Stimulated activated CD8-positive, alpha-beta memory T cell treated with anti-CD3 and anti-CD28 coated beads, Interleukin-4, amount 100 ng/mL, for 48 hours (primary cell): ENCODE measurements around the gene SIGMAR1.

Experiments used
- DNase-seq: peaks from one replicate; pipeline ENCODE4 v3.0.0-alpha.2; 2020

SIGMAR1 gene

GRCh38 chr9:34629491-34629808, 8.1 kb downstream of the SIGMAR1 start:
- DNase-seq = no peak

GRCh38 chr9:34628656-34629490, 8.7 kb downstream of the SIGMAR1 start, which contains the start of gene ARID3C:
TSS of gene ARID3C (minus strand) at chr9:34629066. CDS start at chr9:34628014, 1,052 bp downstream.
- DNase-seq = peak; percentile 55

- no peak for DNase-seq
Observed at GRCh38 chr9:34627716-34628655, 9.6 kb downstream of the SIGMAR1 start.

GRCh38 chr9:34625186-34625486, 12.5 kb downstream of the SIGMAR1 start:
- DNase-seq = no peak

- no peak for DNase-seq
Observed at GRCh38 chr9:34624475-34625185, 13.0 kb downstream of the SIGMAR1 start.

GRCh38 chr9:34623374-34624235, 14.0 kb downstream of the SIGMAR1 start:
- DNase-seq = no peak

GRCh38 chr9:34620061-34620994, 17.3 kb downstream of the SIGMAR1 start, which contains the start of gene DCTN3:
TSS of gene DCTN3 (minus strand) at chr9:34620495. CDS start at chr9:34620464, 31 bp downstream.
- DNase-seq = peak; percentile 91

- no peak for DNase-seq
Observed at GRCh38 chr9:34615132-34615531, 22.5 kb downstream of the SIGMAR1 start.

GRCh38 chr9:34612788-34613390, 24.7 kb downstream of the SIGMAR1 start:
- peak; percentile 82 for DNase-seq

- DNase-seq = peak; percentile 90
Observed at GRCh38 chr9:34611811-34612787, 25.5 kb downstream of the SIGMAR1 start, which contains the start of gene RPP25L. TSS of gene RPP25L (minus strand) at chr9:34612097. CDS start at chr9:34611296, 801 bp downstream.

- DNase-seq = no peak
Observed at GRCh38 chr9:34611251-34611810, 26.3 kb downstream of the SIGMAR1 start.

GRCh38 chr9:34610434-34611206, 27.0 kb downstream of the SIGMAR1 start:
- no peak for DNase-seq

- DNase-seq = no peak
Observed at GRCh38 chr9:34607331-34607730, 30.3 kb downstream of the SIGMAR1 start.

- no peak for DNase-seq
Observed at GRCh38 chr9:34606905-34607304, 30.7 kb downstream of the SIGMAR1 start.

GRCh38 chr9:34606190-34606589, 31.4 kb downstream of the SIGMAR1 start:
- no peak for DNase-seq

GRCh38 chr9:34603610-34604231, 33.9 kb downstream of the SIGMAR1 start:
- peak; percentile 92 for DNase-seq

- DNase-seq = no peak
Observed at GRCh38 chr9:34601937-34602573, 35.5 kb downstream of the SIGMAR1 start.
